Left forelimb (tissue), 1 donor: Measurements from ENCODE around the gene NCAPH2.

Experiments
- DNase-seq: peaks from one replicate; pipeline ENCODE4 v3.0.0-alpha.2; 2018; ENCODE audit warnings: low spot score

NCAPH2 gene

DNA sequence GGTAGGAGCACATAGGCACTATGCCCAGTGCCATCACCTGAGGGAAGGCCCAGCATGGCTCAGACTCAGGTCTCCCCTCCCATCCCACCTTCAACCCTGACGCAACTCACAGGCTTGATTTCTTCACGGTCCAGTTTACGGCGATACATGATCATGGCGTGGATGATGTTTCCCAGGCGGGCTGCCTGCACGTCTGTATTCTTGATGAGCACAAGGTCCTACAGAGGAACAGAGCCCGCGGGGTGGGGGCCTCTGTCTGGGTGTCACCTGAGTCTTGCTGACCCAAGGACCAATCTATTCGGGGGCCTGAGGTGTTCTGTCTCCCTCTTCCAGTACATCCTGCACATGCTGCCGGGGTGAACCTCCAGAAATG is 66.3 kb downstream of the NCAPH2 start:
- no peak for DNase-seq
